GM18870 (cell line): ENCODE measurements around the gene PRDM16.

Experiments
- ATAC-seq: cut with Tn5 transposase; IDR thresholded peaks from one replicate; pipeline ENCODE4 v1.9.1; 2021; ENCODE audit warnings: moderate library complexity; ENCODE audit not compliant: unreplicated experiment

The PRDM16 gene

GRCh38 chr1:3313576-3313950 is 244.6 kb downstream of the PRDM16 start:
- no peak for ATAC-seq

GRCh38 chr1:3314491-3315381 is 245.7 kb downstream of the PRDM16 start:
- ATAC-seq, result no peak

- ATAC-seq, result no peak
Measured at GRCh38 chr1:3315399-3316339, 246.7 kb downstream of the PRDM16 start.

- no peak for ATAC-seq
Measured at GRCh38 chr1:3316340-3316943, 247.4 kb downstream of the PRDM16 start.

- no peak for ATAC-seq
Measured at GRCh38 chr1:3317456-3317855, 248.5 kb downstream of the PRDM16 start.

GRCh38 chr1:3318329-3318728 is 249.3 kb downstream of the PRDM16 start:
- ATAC-seq, result no peak

- no peak for ATAC-seq
Measured at GRCh38 chr1:3319874-3320245, 250.9 kb downstream of the PRDM16 start.

GRCh38 chr1:3320246-3321152 is 251.5 kb downstream of the PRDM16 start:
- no peak for ATAC-seq

- no peak for ATAC-seq
Measured at GRCh38 chr1:3321559-3322449, 252.8 kb downstream of the PRDM16 start.

- ATAC-seq, result no peak
Measured at GRCh38 chr1:3322450-3323020, 253.5 kb downstream of the PRDM16 start.

GRCh38 chr1:3323021-3323795 is 254.2 kb downstream of the PRDM16 start:
- ATAC-seq, result no peak

GRCh38 chr1:3323796-3324703 is 255.0 kb downstream of the PRDM16 start:
- no peak for ATAC-seq

- ATAC-seq, result no peak
Measured at GRCh38 chr1:3324704-3325535, 255.9 kb downstream of the PRDM16 start.

- no peak for ATAC-seq
Measured at GRCh38 chr1:3326516-3327388, 257.7 kb downstream of the PRDM16 start.

- no peak for ATAC-seq
Measured at GRCh38 chr1:3327389-3327702, 258.3 kb downstream of the PRDM16 start.
